BJ (cell line): ENCODE measurements around the gene RBM38. TPM values are rescaled to one million over a fixed set of nuclear protein-coding genes. Genes with fewer than 3 reads are reported as not detected.
A peak's percentile ranks its signal among the peaks of the same experiment; 100 is the strongest.

Experiments
- CTCF ChIA-PET: fragments of 350-600 bp; formaldehyde crosslinking; extraction: SDS; loops from one replicate; lab custom pipeline; 2021; ENCODE audit warnings: antibody characterized with exemption, inconsistent platforms; lab: Yijun Ruan, JAX
- POLR2A ChIA-PET: fragments of 300-600 bp; sonication (Branson Sonifier 250); formaldehyde crosslinking; extraction: SDS; loops from one replicate; lab custom pipeline; 2021; ENCODE audit warnings: antibody characterized with exemption; lab: Charles Lee
- DNase-seq: peaks from one replicate; pipeline ENCODE4 v3.0.0-alpha.2; 2011; ENCODE audit warnings: low read depth
- H3K27me3 ChIP-seq: 2 replicates; pipeline ENCODE4 v1.6.0; 2011; ENCODE audit warnings: low read length; ENCODE audit not compliant: control insufficient read depth, insufficient read depth
- H3K36me3 ChIP-seq: 2 replicates; pipeline ENCODE4 v1.5.1; 2011; ENCODE audit warnings: low read length; ENCODE audit not compliant: control insufficient read depth, insufficient read depth
- H3K4me3 ChIP-seq: 2 replicates; pipeline ENCODE4 v1.5.1; 2011; ENCODE audit warnings: low read depth, mild to moderate bottlenecking, control low read depth, low read length
- polyA plus RNA-seq: library from polyadenylated mRNA; depleted of rRNA; stranded (reverse); fragments of >200 nt; gene quantifications from 2 replicates; pipeline ENCODE4 v1.2.3, GENCODE V29; 2011
- TF ChIP-seq, protein P1 (sequence below): IDR thresholded peaks from 2 replicates; pipeline ENCODE4 v1.5.1; 2011; ENCODE audit warnings: low read depth, mild to moderate bottlenecking, control low read depth, inconsistent platforms, low read length, moderate library complexity; ENCODE audit not compliant: insufficient read depth

RBM38 gene
- polyA plus RNA-seq, 1 experiment, result 5.2 TPM

DNA sequence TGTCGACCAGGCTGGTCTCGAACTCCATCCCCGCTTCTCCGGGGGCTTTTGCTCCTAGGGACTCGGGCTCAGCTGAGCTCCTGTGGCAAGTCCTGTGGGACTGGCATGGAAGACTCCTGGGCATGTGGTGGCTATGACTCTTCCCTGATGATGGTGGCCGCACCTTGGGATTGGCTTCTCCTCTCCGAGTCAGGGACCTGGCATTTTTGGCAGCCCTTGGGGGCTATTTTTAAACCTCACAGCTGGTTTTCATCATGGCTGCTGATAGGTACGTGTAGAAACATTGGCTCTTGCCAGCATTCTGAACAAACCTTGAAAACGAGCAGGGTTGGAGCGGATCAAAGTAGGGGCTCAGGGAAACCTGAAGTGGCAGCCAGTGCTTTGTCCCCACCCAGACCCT lies 54.1 kb downstream of the RBM38 start:
- DNase-seq, result peak; percentile 31
- H3K27me3 ChIP-seq, result peaks cover 6% of the 10 kb centered on the region; the same call in 1 of the 2 replicates
- H3K4me3 ChIP-seq, result no peak overlapping the region
- H3K36me3 ChIP-seq, result no peaks in the 10 kb centered on the region
- CTCF ChIA-PET, result interaction anchor here (0.6 kb wide), 1 partner anchor 806 kb away, joined by 3 read pairs; no protein-coding TSS in a partner anchor
- POLR2A ChIA-PET, result no interaction called here
- TF ChIP-seq, protein P1, sequence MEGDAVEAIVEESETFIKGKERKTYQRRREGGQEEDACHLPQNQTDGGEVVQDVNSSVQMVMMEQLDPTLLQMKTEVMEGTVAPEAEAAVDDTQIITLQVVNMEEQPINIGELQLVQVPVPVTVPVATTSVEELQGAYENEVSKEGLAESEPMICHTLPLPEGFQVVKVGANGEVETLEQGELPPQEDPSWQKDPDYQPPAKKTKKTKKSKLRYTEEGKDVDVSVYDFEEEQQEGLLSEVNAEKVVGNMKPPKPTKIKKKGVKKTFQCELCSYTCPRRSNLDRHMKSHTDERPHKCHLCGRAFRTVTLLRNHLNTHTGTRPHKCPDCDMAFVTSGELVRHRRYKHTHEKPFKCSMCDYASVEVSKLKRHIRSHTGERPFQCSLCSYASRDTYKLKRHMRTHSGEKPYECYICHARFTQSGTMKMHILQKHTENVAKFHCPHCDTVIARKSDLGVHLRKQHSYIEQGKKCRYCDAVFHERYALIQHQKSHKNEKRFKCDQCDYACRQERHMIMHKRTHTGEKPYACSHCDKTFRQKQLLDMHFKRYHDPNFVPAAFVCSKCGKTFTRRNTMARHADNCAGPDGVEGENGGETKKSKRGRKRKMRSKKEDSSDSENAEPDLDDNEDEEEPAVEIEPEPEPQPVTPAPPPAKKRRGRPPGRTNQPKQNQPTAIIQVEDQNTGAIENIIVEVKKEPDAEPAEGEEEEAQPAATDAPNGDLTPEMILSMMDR, result no peak

DNA sequence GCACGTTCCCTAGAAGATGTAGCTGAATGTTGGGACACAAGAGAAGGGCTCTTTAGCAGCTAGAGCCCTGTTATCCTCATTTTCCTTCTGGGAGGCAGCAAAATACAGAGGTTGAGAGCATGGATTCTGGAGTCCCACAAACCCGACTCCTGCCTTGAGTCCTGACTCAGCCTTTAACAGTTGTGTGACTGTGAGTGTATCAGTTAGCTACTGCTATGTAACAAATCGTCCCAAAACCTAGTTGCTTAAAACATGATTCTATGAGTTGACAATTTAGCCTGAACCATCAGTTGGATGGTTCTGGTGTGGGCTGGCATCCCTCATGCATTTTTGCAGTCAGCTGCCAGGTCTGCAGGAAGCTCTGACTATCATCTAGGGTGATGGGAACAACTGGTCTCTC lies 54.6 kb downstream of the RBM38 start:
- CTCF ChIA-PET, result no interaction called here
- Histone ChIP-seq H3K4me3 (no peak overlapping the region), H3K36me3 (no peaks in the 10 kb centered on the region), H3K27me3 (peaks cover 8% of the 10 kb centered on the region)
- DNase-seq, result no peak
- TF ChIP-seq, protein P1, result no peak
- POLR2A ChIA-PET, result no interaction called here

DNA sequence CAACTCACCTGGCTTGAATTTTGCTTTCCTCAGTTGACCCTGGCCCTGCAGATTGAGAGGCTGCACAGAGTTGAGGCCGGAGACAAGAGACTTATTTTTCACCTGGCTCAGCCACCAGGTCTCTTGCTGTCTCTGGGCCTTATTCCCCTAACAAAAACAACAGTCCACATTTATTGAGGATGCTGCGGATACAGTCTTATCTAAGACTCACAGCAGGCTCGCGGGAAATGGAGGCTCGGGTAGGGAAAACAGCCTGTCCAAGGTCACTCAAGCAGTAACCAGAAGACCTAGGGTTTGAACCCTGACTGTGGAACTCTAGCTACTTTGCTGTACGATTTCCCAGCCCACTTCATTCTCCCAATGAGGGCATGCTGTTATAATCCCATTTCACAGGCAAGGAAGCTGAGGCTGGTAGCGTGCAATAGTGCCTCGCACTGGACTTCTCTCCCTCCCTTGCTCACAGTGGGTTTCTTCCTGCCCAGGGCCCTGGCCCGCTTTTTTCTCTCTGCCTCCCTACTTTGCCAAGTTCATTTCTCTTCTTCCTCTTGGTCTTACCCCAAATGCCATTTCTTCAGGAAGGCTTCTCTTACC lies 57.7 kb downstream of the RBM38 start:
- ChIA-PET CTCF (no interaction called here), POLR2A (no interaction called here)
- no peak for DNase-seq
- H3K27me3 ChIP-seq, result peaks cover 12% of the 10 kb centered on the region
- TF ChIP-seq, protein P1, result no peak
- H3K4me3 ChIP-seq, result no peak overlapping the region
- H3K36me3 ChIP-seq, result no peaks in the 10 kb centered on the region

DNA sequence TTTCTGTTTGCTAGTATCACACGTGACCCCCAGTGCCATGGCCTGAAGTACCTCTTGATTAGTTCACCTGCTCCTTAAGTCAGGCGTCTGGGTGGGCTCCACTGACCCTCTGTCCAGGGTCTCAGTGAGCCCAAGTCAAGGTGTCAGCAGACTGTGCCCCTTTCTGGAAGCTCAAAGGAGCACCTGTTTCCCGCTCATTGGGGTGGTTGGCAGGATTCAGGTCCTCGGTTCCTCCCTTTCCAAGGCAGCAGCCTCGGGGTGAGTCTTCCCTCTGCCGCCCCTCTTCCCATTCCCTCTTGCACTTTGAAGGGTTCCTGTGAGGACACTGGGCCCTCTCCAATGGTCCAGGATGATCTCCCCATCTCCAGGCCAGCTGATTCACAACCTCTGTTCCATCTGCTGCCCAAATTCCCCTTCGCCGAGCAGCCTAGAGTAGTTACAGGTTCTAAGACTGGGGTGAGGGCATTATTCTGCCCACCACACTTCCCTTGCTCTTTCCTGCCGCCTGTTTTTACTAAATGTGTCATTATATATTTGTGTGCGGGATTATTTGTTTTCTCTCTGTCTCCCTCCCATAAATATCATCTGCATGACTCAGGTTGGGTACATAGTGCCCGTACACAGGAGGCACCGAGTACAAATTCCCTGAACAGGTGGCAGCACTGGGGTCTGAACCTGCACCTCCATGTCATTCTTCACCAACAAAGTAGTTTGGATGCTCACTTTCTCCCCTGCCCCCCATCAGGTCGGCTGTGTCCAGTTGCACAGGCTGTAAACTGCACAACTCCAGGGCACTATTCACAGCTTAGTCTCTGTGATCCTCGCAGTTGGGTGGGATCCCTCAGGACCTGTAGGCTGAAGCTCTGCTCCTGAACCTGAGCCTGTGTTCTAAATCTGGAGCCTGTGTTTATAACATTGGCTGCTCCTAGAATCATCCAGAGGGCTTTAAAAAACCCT lies 58.5 kb downstream of the RBM38 start:
- no peaks in the 10 kb centered on the region for H3K36me3 ChIP-seq
- DNase-seq, result no peak
- H3K27me3 ChIP-seq, result peaks cover 12% of the 10 kb centered on the region
- ChIA-PET CTCF (no interaction called here), POLR2A (no interaction called here)
- H3K4me3 ChIP-seq, result no peak overlapping the region
- TF ChIP-seq, protein P1, result no peak

DNA sequence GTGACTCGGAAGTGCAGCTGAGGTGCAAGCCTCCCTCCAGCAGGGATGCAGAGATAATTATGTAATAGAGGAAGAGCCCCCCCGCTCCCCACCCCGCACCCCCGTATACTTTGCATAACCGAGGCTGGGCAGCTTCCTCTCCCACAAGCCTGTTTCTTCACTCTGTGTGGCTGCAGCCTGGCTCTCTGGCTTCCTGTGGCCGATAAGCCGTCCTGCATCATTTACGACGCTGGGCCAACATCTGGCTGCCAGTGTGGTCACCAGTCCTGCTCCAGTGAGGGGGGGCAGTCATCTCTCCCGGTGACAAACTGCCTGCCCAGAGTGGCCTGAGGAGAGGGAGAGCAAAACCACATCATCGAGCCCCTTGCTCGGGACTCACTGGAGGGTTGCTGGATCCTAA lies 59.2 kb downstream of the RBM38 start:
- ChIA-PET POLR2A (no interaction called here), CTCF (no interaction called here)
- peaks cover 12% of the 10 kb centered on the region for H3K27me3 ChIP-seq
- no peak for DNase-seq
- no peak overlapping the region for H3K4me3 ChIP-seq
- H3K36me3 ChIP-seq, result no peaks in the 10 kb centered on the region
- TF ChIP-seq, protein P1, result no peak
